ENCODE data around the gene ZNF532. TPM values are rescaled to one million over a fixed set of nuclear protein-coding genes. Genes with fewer than 3 reads are reported as not detected.

Gene ZNF532
- total RNA-seq, 1 donor from 2014 or later = 0.79 TPM

DNA sequence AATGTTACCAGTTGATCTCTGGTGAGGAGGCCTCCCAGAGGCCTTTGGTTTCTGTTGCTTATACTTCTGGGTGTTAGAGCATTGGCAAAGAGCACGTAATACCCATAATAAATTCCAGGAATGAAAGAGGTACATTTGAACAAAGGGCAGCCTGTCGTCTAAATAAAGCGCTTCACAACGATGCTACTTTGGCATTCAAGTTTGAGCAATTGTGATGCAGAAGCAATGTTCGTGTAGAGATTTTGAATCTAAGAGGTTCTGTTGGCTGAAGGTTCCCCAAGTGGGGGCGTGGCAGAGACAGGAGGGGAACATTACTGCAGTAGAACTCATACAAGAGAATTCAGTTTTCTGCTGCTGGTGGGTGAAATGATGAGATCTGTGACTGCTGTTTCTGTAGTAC lies 27.8 kb downstream of the ZNF532 start:
- H3K36me3 Mint-ChIP-seq (ENCODE audit: low read depth) = no peaks in the 10 kb centered on the region
- intact Hi-C loops (cut with micrococcal nuclease) = no loop called here
- peaks cover 10% of the 10 kb centered on the region for H3K4me1 Mint-ChIP-seq
- H3K4me3 Mint-ChIP-seq = no peak overlapping the region
- no peak overlapping the region for H3K27ac Mint-ChIP-seq
- H3K27me3 Mint-ChIP-seq = peaks cover 11% of the 10 kb centered on the region
- H3K9me3 Mint-ChIP-seq = no peaks in the 10 kb centered on the region
- DNase-seq = no peak

DNA sequence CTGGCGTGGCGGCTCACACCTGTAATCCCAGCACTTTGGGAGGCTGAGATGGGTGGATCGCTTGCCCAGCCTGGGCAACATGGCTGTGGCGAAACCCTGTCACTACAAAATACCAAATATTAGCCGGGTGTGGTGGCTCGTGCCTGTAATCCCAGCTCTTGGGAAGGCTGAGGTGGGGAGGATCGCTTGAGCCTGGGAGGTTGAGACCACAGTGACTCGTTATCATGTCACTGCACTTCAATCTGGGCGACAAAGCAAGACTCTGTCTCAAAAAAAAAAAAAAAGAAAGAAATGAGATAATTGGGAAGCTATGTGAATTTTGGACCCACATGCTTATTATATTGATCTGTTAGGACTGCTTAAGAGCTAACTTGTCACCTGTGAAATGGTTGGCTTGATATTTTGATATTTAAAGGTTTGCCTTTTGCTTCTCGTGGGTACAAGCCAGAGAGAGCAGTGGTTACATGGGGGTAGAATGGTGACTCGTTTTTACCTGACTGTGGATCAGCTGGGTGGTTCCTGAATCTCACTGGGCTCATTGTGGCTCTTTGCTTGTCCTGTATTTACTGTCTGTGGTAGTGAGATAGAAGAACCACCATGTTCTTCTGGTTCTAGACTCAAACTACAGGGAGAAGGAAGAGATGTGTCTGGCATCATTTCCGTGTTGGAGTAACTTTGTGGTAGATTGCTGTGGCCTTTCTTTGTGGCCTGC lies 28.9 kb downstream of the ZNF532 start:
- intact Hi-C loops (cut with micrococcal nuclease) = no loop called here
- Mint-ChIP-seq H3K4me3 (no peak overlapping the region), H3K27me3 (peaks cover 9% of the 10 kb centered on the region), H3K36me3 (ENCODE audit: low read depth) (no peaks in the 10 kb centered on the region), H3K4me1 (peaks cover 7% of the 10 kb centered on the region), H3K9me3 (no peaks in the 10 kb centered on the region), H3K27ac (no peak overlapping the region)
- DNase-seq = no peak

DNA sequence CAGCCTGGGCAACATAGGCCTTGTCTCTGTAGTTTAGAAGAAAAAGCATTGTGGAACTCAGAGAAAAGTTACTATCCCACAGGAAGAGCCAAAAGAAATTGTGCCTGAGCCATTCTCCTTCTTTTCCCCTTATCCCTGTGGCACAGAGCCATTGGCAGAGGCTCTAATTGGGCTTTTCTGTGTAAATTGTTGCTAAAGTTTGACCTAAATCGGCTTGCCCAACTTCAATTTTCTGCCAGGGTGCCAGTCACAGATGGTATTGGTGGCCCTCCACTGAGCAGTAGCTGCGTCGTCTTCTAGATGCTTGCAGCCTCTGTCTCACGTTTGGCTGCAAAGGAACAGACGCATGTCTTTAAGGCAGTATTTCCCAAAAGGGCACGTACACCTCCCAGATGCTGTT lies 30.3 kb downstream of the ZNF532 start:
- H3K27me3 Mint-ChIP-seq = peaks cover 7% of the 10 kb centered on the region
- no peaks in the 10 kb centered on the region for H3K9me3 Mint-ChIP-seq
- no peak for DNase-seq
- H3K27ac Mint-ChIP-seq = no peak overlapping the region
- intact Hi-C loops (cut with micrococcal nuclease) = no loop called here
- no peak overlapping the region for H3K4me3 Mint-ChIP-seq
- peaks cover 7% of the 10 kb centered on the region for H3K4me1 Mint-ChIP-seq
- H3K36me3 Mint-ChIP-seq (ENCODE audit: low read depth) = no peaks in the 10 kb centered on the region

DNA sequence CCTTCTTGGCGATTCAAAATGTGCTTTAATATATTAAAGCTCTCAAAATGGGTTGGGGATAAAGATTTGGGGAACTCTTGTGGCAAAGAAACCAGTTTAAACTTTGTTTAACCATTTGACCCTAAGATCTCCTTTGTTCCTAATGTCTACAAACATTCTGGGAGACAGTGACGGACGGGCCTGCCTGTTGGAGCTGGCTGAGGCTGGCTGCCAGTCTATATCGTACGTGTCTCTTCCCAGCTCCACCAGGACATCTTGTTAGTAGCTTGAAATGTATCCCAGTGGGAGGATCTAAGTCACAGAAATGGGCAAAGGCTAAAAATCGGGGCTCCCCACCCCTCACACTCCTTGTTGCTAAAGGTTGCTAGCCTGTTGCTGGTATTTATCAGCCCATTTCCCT lies 30.7 kb downstream of the ZNF532 start:
- Mint-ChIP-seq H3K4me3 (no peak overlapping the region), H3K9me3 (no peaks in the 10 kb centered on the region), H3K36me3 (ENCODE audit: low read depth) (no peaks in the 10 kb centered on the region), H3K27me3 (peaks cover 6% of the 10 kb centered on the region), H3K4me1 (peaks cover 7% of the 10 kb centered on the region), H3K27ac (no peak overlapping the region)
- DNase-seq = no peak
- intact Hi-C loops (cut with micrococcal nuclease) = no loop called here

DNA sequence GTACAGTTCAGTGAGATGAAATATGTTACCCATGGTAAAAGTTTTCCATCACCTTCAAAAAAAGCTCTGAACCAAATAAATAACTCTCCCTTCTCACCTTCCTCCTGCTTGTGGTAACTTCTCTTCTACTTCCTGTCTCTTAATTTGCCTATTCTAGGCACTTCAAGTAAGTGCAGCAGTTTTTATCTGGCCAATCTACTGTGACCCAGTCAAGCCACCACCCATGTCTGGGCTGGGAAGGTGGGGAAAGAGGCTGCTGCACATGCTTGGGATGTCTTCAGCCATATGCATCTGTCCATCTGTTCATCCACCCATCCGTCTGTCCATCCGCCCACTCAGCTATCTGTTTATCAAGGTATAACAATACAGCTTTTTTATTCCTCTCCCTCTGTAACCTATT lies 31.6 kb downstream of the ZNF532 start:
- Mint-ChIP-seq H3K9me3 (no peaks in the 10 kb centered on the region), H3K4me3 (no peak overlapping the region), H3K4me1 (peaks cover 7% of the 10 kb centered on the region), H3K27me3 (peaks cover 4% of the 10 kb centered on the region), H3K27ac (no peak overlapping the region), H3K36me3 (ENCODE audit: low read depth) (no peaks in the 10 kb centered on the region)
- no peak for DNase-seq
- intact Hi-C loops (cut with micrococcal nuclease) = no loop called here

DNA sequence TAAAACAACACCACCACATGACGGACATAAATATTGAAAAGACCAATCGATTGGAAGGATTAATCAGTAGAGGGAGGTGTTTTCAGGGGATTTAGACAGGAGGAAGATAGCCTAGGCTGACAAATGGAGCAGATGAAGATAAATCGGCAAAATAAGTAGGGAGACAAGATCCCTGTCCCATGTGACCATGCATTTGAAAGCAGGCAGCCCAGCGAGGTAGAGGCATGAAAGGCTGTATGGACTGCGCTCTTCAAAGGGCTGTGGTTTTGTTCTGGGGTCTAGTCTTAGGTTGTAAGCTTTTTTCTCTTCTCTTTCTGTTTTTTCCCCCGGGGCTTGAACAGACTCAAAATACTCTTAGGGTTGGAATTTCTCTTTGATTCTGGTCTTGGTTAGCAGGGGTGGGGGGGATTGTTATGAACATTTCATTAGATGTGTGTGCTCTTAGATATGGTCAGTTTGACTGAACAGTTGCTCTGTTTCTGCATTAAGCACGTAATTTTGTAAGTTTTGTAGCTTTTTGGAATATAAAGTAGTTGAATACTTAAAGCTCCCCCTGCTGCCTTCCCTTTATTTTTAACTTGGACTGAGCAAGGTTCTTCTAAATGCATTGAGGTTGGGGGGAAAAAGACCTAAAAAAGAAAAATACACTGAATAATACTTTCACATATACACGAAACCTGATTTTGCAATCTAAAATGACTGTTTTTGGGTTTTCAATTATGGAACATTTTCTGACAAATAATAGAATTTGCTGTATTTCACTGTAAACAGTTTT lies 32.2 kb downstream of the ZNF532 start:
- intact Hi-C loops (cut with micrococcal nuclease) = no loop called here
- no peak overlapping the region for H3K4me3 Mint-ChIP-seq
- no peak overlapping the region for H3K27ac Mint-ChIP-seq
- no peak for DNase-seq
- peaks cover 4% of the 10 kb centered on the region for H3K27me3 Mint-ChIP-seq
- H3K9me3 Mint-ChIP-seq = no peaks in the 10 kb centered on the region
- no peaks in the 10 kb centered on the region for H3K36me3 Mint-ChIP-seq (ENCODE audit: low read depth)
- peaks cover 5% of the 10 kb centered on the region for H3K4me1 Mint-ChIP-seq

DNA sequence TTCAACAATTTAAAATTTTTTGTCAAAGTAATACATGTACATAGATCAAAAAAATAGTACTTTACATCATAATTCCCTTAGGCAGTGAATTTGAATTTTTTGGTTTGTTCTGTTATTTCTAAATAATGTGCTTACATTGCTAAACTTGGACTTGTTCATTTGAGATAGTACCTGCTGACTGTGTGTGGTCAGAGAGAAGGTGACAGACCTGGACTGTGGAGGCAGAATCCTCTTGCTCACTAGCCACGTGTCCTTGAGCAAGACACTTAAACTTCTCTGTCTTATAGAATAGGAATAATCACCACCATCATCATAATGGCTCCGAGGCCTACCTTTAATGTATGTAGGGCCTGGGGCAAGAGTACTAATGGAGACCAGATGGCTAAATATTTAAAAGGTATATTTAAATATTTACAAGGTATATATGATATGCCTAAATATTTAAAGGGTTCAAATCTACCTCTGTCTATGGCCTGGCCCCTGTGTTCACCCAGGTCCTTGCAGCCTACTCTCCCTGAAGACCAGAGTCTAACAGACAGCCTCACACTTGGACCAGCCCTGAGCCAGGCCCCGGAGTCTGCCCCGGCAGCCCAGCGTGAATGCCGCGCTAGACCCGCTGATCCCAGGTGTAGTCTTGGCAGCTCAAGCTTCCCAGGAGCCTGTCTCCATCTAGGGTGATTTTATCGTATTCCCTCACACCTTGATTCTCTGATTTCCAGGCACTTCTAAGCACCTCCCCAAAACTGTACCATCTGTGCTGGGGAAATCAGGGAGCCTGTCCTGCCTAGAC lies 33.5 kb downstream of the ZNF532 start:
- Mint-ChIP-seq H3K4me1 (peaks cover 5% of the 10 kb centered on the region), H3K36me3 (ENCODE audit: low read depth) (no peaks in the 10 kb centered on the region), H3K4me3 (no peak overlapping the region), H3K9me3 (no peaks in the 10 kb centered on the region), H3K27ac (no peak overlapping the region), H3K27me3 (peaks cover 6% of the 10 kb centered on the region)
- no peak for DNase-seq
- intact Hi-C loops (cut with micrococcal nuclease) = no loop called here

DNA sequence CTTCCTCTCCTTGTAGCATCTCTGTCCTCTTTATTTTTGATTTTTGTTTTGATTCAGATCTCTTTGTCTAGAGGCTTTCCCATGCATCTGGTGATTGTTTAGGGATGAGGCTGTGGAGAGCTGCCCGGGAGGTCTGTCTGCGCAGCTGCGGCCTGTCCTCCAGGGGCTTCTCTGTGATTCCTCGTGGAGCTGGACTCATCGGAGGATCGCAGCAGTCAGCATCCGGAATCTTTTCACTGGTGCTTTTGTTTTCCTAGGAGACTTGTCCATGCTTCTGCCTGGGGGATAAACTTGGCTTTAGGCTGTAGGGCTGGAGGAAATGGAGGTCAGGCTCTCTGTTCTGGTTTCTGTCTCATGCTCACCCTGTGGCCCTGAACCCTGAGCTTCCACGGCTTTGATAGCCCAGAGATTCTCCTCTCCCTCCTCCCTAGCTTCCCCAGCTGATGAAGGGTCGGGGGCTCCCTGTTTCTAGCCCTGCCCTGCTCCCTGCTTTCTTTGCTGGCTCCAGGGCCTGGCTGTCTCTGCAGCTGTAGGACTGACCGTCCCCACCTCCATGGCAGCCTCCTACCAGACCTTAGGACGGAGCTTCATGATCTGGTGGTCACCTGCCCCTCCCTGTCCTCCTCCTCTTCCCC lies 35.5 kb downstream of the ZNF532 start:
- Mint-ChIP-seq H3K27me3 (peaks cover 4% of the 10 kb centered on the region), H3K9me3 (no peaks in the 10 kb centered on the region), H3K27ac (no peak overlapping the region), H3K4me3 (no peak overlapping the region), H3K4me1 (peaks cover 2% of the 10 kb centered on the region), H3K36me3 (ENCODE audit: low read depth) (no peaks in the 10 kb centered on the region)
- no peak for DNase-seq
- intact Hi-C loops (cut with micrococcal nuclease) = no loop called here

DNA sequence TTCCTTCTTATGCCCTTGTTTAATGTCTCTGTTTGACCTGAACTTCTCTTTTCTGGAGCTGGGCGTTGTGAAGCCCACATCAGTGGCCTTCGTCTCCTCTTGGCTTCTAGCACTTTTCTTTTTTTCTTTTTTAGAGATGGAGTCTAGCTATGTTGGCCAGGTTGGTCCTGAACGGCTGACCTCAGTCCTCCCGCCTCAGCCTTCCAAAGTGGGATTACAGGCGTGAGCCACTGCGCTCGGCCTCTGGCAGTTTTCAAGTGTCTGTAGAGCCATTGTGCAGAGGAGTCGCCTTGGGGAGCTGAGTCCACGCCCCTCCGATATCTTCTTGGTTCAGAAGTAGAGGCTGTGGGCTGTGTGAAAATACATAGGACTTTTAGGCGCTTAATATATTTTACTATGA lies 36.5 kb downstream of the ZNF532 start:
- intact Hi-C loops (cut with micrococcal nuclease) = no loop called here
- Mint-ChIP-seq H3K9me3 (no peaks in the 10 kb centered on the region), H3K27me3 (peaks cover 2% of the 10 kb centered on the region), H3K4me1 (peaks cover 2% of the 10 kb centered on the region), H3K4me3 (no peak overlapping the region), H3K27ac (no peak overlapping the region), H3K36me3 (ENCODE audit: low read depth) (no peaks in the 10 kb centered on the region)
- DNase-seq = no peak

DNA sequence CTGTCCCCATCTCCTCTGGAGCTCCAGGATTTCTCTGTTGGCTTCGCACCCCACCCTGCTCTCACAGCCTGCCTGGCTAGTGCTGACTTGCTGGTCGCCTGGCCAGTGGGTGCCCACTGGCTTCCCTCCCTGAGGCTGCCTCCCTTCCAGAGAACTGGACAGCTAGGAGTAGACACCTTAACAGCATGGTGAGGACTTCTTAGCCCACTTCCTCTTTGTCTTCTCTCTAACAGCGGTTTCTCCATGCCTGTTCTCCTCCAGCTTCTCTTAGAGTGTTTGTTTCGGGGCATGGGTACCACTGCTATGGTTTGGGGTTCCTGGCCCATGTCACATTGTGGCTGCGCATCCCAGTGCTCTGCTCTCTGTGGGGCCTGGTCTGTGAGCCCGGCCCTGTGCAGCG lies 37.1 kb downstream of the ZNF532 start:
- H3K27ac Mint-ChIP-seq = no peak overlapping the region
- H3K4me1 Mint-ChIP-seq = no peaks in the 10 kb centered on the region

DNA sequence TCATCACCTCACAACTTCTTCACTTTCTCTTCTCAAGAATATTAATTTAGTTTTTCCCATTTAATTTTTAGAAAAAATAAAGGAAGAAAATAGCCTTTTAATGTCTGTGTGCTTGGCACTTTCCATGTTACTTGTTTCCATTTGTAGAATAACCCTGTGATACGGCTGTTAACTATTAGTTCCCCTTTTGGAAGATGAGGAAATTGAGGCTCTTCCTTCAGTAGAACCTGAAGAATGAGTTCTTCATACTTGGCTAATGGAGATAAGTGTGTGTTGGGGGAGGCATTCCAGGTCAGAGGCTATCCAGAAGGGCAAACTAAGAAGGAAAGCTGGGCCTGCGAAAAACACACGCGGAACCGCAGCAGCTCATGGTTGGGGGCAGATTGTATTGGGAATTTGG lies 38.3 kb downstream of the ZNF532 start:
- peaks cover 2% of the 10 kb centered on the region for H3K27me3 Mint-ChIP-seq
- H3K27ac Mint-ChIP-seq = no peak overlapping the region
- H3K9me3 Mint-ChIP-seq = no peaks in the 10 kb centered on the region
- no peaks in the 10 kb centered on the region for H3K4me1 Mint-ChIP-seq
- H3K4me3 Mint-ChIP-seq = no peak overlapping the region
- no peaks in the 10 kb centered on the region for H3K36me3 Mint-ChIP-seq (ENCODE audit: low read depth)
- intact Hi-C loops (cut with micrococcal nuclease) = no loop called here
- DNase-seq = no peak

More for the DNA sequence above, 37.1 kb downstream of the ZNF532 start:
- intact Hi-C loops (cut with micrococcal nuclease) = no loop called here
- Mint-ChIP-seq H3K36me3 (ENCODE audit: low read depth) (no peaks in the 10 kb centered on the region), H3K27me3 (peaks cover 2% of the 10 kb centered on the region), H3K9me3 (no peaks in the 10 kb centered on the region), H3K4me3 (no peak overlapping the region)
- DNase-seq = no peak

DNA sequence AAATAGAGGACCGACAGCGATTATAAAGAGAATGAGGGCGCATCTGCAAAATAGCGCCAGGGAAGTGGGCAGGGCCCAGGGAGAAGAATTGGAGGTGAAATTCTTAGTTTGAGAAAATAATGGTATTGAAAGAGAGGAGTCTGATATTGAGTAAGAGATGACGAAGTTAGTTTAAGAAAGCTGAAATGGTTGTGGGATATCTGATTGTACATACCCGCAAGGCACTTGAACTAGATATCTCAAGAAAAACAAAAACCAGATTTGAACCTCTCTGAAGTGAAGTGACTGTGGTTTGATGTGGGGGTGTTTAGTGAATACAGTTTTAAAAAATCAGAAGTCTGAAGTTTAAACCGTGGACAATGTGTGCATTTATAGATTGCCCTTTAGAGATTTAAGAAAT lies 38.9 kb downstream of the ZNF532 start:
- Mint-ChIP-seq H3K4me1 (no peaks in the 10 kb centered on the region), H3K27me3 (peaks cover 3% of the 10 kb centered on the region), H3K36me3 (ENCODE audit: low read depth) (no peaks in the 10 kb centered on the region), H3K4me3 (no peak overlapping the region), H3K27ac (no peak overlapping the region), H3K9me3 (no peaks in the 10 kb centered on the region)
- intact Hi-C loops (cut with micrococcal nuclease) = no loop called here
- DNase-seq = no peak

DNA sequence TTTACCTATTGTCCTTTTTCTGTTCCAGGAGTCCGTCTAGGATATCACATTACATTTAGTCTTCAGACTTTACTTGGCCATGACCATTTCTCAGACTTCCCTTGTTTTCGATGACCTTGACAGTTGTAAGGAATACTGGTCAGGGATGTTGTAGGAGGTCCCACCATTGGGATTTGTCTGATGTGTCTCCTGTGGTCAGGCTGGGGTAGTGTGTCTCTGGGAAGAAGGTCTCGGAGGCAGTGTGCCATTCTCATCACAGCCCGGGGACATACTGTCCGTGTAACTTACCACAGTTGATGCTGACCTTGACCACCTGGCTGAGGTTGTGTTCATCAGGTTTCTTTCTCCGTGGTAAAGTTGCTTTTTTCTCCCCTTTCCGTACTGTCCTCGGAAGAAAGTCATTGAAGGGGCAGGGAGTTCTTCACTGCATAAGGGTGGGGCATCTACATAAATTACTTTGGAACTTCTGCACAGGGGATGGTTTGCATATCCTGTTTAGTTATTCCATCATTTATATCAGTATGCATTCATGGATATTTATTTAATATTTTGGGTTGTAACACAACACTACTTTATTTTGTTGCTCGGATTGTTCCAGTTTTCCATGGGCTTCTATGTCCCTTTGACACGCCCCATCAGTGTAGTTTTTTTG lies 41.2 kb downstream of the ZNF532 start:
- Mint-ChIP-seq H3K27ac (no peak overlapping the region), H3K27me3 (peaks cover 8% of the 10 kb centered on the region), H3K4me1 (no peaks in the 10 kb centered on the region), H3K9me3 (no peaks in the 10 kb centered on the region), H3K4me3 (no peak overlapping the region), H3K36me3 (ENCODE audit: low read depth) (no peaks in the 10 kb centered on the region)
- no peak for DNase-seq
- intact Hi-C loops (cut with micrococcal nuclease) = no loop called here

Measured in activated CD4-positive, alpha-beta T cell treated with anti-CD3 and anti-CD28 coated beads, Interleukin-2, amount 10 ng/mL, durations not matched to agents 24 days and 14 days (primary cell).